ENCODE results near the gene FMNL3. TPM values are rescaled to one million over a fixed set of nuclear protein-coding genes. Genes with fewer than 3 reads are reported as not detected.

FMNL3 gene
- total RNA-seq, 1 donor from 2014 or later = 50.2 TPM

GRCh38 chr12:49683599-49684309 lies 23.5 kb downstream of the FMNL3 start:
- intact Hi-C loops (cut with micrococcal nuclease) = no loop called here

- intact Hi-C loops (cut with micrococcal nuclease) = no loop called here
These were observed 27.1 kb downstream of the FMNL3 start for GRCh38 chr12:49680075-49680474.

DNA sequence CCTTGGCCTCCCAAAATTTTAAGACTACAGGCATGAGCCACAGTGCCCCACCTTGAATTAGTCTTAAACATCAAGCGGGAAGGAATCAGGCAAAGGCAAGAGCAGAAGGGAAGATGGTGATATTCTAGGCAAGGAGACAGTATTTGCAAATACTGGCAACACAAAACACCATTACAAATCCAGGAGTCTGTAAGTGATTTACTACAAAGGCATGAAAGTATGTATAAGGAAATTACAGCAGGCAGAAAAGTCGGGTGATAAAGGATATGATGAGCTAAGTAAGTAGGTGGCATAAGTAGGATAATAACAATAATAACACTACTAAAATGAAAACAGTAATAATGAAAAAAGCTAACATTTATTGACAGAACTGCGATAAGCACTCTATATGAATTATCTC lies 28.5 kb downstream of the FMNL3 start:
- intact Hi-C loops (cut with micrococcal nuclease) = no loop called here

DNA sequence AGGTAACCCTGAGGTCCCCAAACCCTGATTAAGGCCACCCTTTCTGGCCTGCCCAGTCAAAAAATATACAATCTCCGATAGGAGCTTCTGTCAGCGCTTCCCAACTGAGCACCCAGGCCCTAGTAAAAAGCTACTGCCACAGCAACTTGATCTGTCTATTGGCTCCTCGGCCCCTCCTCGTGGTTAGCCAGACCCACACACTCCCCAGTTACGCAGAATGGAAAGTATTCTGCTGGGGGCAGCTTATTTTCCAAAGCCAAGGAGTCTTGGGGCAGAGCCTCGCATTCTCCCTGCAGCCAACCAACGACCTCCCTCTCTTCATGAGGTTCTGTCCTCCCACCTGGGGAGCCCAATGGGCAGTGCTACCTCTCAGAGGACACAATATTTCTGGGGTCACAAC lies 32.1 kb downstream of the FMNL3 start:
- intact Hi-C loops (cut with micrococcal nuclease) = no loop called here

- intact Hi-C loops (cut with micrococcal nuclease) = no loop called here
These were observed 32.8 kb downstream of the FMNL3 start for GRCh38 chr12:49674318-49674981.

DNA sequence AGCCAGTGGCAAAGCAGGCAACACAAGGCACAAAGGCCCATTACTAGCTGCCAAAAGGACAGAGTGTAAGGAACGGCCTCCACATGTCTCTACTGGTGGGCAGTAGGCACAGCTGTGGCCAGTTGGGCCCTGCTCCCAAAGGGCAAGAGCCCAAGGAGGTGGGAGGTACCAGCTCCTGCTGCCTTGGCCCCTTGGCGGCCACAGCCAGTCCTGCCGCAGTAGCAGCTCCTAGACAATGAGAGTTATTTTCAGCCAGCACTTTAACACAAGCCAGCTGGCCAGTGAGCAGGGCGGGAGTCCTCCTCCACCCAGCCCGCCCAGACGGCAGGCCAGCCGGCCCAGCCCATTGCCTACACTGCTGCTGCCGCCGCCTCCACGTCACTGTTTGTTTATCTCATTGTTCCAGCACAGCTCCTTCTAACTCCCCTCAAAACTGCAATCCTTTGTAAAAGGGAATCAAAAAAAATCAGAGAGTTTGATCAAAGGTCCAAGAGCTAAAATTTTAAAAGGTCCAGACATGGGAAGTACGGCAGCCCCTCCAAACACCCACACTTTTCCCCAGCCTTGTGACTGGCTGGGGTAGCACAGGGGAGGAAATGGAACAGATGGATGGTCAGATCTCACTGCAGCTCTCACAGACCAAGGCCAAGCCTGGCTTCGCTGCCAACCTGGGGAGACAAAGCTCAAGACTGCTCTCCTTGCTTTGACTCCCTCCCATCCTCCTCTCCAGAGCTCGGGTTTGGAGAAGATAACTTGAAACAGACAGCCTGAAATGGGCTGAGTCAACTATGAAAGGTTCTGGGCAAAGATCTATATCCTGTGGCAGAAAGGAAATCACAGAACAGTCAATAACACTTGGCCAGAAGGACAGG lies 33.5 kb downstream of the FMNL3 start:
- intact Hi-C loops (cut with micrococcal nuclease) = no loop called here

DNA sequence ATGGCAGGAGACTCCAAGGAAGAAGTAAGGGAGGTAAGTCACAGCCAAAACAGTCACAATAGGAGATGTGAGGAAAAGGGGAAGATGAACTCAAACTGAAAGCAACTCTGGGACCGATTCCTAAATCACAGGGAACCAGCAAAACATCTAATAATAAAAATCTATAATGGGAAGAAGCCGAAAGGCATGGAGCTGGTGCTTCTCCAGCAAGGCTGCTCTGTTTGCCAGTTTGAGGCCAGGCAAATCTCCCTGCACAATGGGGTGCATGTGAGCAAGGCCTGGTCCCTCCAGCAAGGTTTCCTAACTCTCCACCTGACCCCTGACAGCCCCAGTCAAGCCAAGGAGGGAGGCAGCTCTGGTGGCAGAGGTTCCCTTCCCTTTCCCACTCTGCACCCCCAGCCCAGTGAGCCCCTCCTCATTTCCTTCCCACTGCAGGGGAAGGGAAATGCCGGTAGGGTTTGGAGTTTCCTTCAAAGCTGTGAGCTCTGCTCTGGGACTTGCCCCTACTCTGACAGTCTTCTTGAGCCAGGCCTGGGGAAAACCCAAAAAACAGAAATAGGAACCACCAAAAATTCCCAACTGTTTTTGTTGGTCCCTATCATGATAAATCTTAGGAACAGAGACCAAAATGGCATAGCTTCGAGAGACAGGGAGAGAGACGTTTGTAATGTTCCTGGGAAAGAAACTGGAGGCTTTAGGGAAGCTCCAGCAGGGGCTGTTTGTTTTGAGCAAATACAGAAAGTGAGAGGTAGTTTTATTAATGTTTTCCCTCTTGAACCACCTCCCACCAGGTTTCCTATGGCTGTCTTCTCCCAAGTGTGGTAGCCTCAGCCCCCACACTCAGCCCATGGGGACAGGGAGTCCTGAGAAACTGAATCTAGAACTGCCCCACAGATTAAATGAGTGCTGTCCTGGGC lies 34.6 kb downstream of the FMNL3 start:
- intact Hi-C loops (cut with micrococcal nuclease) = no loop called here

DNA sequence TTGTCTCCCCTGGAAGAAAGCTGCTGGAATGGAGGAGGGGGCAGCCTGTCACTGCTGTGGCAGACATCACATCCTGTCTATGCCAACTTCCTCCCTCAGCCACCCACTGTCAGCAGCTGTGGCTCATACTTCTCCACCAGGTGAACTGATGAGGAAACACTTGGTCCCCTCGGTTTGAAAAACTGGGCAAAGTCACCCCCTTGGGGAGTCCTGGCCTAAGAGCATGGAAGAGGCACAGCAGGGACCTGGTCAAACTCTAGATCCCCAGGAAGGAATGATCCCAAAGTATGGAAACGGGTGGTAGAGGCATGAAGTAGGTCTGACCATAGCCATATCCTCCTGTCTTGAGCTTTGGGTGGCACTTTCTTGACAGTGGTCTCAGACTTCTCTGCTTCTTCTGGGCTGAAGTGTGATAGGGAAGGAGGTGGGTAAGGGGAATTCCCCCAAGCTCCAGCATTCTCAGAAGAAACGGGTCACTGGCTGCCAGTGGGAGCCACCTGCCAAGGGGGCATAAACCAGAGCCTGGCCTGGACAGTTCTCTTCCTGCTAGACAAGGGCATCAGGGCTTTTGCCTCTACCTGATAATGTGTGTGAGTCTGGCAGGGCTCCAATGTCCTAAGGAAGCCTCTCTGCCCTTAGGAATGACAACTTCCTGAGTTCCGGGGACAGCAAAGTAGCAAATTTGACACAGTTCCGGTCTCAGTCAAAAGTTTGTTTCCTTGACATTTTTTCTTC lies 36.0 kb downstream of the FMNL3 start:
- intact Hi-C loops (cut with micrococcal nuclease) = loop anchor here (1.0 kb wide), 3 partner anchors 8 to 36 kb away; partner anchors contain the start of gene FMNL3

DNA sequence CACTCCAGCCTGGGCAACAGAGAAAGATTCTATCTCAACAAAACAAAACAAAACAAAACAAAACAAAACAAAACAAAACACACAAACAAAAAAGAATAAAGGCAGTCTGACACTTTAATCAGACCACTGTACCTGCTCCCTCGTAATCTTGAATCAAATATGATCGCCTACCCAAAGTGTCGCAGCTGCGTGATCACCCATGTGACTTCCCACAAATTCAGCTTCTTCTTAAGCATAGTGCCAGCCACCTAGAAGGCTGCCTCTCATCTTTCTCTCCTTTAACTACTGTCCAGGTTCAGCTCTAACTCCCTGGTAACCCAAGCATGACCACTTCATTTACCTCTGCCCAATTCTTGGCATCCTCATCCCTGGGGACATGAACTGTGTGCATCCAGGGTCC lies 37.4 kb downstream of the FMNL3 start:
- intact Hi-C loops (cut with micrococcal nuclease) = no loop called here

- intact Hi-C loops (cut with micrococcal nuclease) = no loop called here
These were observed 39.7 kb downstream of the FMNL3 start for GRCh38 chr12:49667325-49668090.

DNA sequence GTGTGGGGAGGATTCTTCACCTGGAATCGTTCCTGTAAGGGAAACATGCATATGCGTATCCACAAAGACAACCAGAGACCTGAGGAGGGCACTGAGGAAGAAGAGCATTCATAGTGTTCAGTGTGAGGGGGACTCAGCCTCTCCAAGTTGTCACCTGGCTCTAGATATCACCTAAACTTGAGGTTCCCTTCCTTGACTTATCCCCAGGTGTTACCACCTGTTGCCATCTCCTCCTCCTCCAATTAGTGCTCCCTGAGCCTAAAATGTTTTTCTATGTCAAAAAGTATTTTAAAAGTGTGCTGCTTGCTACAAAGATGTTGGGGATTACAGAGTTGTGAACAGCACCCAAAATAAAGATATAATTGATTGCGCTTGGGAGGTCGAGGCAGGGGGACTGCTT lies 41.0 kb downstream of the FMNL3 start:
- intact Hi-C loops (cut with micrococcal nuclease) = no loop called here

- intact Hi-C loops (cut with micrococcal nuclease) = no loop called here
These were observed 41.8 kb downstream of the FMNL3 start for GRCh38 chr12:49665384-49665783.

DNA sequence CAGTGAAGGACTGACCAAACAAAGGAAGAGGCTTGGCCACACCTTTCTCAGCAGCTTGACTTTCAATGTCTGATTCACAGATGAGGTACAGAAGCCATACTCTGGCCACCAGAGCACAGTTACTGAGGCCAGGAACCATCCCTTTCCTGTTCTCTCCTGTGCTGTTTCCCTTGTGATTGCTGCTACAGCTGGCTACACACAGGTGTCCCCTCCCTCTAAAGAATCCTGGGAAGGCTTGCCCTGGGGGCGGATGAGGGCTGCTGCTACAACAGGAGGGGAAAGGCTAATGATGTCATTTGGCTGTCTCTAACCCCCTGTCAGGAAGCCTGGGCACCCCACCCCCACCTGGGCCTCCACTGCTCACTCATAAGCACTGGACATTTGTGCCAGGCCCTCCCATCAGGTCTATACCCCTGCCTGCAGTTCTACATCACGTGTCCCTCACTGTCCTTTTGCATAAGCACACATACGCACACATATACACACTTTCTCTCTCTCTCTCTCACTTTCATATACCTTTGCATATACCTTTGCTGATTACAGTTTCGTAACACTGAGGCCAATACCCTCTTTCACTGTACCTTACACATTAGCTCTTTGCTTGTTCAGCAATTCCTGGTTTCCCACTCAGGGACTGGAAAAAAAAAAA lies 42.5 kb downstream of the FMNL3 start:
- intact Hi-C loops (cut with micrococcal nuclease) = no loop called here

- intact Hi-C loops (cut with micrococcal nuclease) = no loop called here
These were observed 43.0 kb downstream of the FMNL3 start for GRCh38 chr12:49664167-49664566.

DNA sequence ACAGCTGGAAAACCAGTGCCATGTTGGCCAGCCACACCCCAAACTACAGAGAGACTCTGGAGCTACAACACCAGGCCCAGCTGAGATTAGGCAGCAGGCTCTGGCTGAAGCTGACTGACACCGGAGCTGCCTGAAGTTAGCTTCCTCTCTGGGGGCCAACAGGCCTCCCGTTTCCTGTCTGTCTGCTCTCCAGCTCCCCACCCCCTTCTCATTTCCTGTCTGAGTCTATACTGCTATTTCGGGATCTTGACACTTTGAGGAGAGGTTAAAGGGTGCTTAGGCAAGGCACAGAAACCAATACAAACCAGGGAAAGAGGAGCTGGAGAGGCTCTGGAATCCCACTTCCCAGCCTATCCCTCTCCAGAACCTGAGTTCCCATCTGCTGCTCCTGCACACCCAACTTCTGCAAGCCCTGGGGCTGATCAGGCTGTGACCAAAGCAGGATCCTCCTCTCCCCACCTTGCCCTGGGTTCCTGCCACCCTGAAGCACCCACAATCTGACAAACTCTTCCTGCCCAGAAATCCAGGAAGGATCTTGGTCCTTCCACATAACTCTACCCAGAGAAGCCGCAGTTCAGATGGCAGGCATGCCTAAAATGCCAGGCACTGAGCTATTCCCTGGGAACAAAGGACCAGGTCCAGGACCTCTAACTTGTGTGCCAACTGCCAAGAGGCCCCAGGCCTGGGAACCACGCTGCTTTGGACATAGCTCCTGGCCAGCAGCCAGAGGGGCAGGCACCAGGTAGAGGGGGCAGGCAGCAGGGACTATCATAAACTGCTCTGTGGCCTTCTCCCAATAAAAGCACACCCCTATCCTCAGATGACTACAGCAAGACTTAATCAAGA lies 44.0 kb downstream of the FMNL3 start:
- intact Hi-C loops (cut with micrococcal nuclease) = loop anchor here (1.0 kb wide), 6 partner anchors 8 to 95 kb away; partner anchors contain the start of genes FMNL3, MCRS1, PRPF40B and TMBIM6

- intact Hi-C loops (cut with micrococcal nuclease) = no loop called here
These were observed 45.5 kb downstream of the FMNL3 start for GRCh38 chr12:49661746-49662145.

GRCh38 chr12:49661191-49661590 lies 46.0 kb downstream of the FMNL3 start:
- intact Hi-C loops (cut with micrococcal nuclease) = no loop called here

DNA sequence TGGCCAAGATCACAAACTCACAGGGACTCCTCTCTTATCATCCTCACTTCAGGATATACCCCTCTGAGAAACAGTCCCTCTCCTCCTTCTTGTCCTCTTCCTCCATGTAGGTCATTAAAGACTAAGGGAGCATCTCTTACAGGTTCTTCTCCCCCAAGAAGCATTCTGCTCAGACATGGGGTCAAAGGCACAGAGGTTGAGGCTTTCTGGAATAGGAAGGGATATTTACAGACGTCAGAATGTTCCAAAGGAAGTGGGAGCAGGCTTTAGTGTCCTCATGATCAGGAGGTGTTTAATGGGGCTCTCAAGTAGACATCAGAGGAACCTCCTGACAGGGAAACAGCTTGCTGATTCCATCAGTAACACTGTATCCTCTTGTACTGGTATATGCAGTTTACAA lies 47.5 kb downstream of the FMNL3 start:
- intact Hi-C loops (cut with micrococcal nuclease) = no loop called here
